Hindlimb muscle (tissue), 1 donor: ENCODE measurements around the gene TBX21. TPM values are rescaled to one million over a fixed set of nuclear protein-coding genes. Genes with fewer than 3 reads are reported as not detected.
A peak's percentile ranks its signal among the peaks of the same experiment; 100 is the strongest.

Experiments
- DNase-seq: peaks from one replicate; pipeline ENCODE4 v3.0.0-alpha.2; 2013
- polyA plus RNA-seq: library from polyadenylated mRNA; unstranded; fragments of 120-200 nt; gene quantifications from one replicate; pipeline ENCODE4 v1.2.1, GENCODE V29; 2013; ENCODE audit not compliant: insufficient read length

Gene TBX21
- polyA plus RNA-seq, 1 donor: 0.15 TPM

DNA sequence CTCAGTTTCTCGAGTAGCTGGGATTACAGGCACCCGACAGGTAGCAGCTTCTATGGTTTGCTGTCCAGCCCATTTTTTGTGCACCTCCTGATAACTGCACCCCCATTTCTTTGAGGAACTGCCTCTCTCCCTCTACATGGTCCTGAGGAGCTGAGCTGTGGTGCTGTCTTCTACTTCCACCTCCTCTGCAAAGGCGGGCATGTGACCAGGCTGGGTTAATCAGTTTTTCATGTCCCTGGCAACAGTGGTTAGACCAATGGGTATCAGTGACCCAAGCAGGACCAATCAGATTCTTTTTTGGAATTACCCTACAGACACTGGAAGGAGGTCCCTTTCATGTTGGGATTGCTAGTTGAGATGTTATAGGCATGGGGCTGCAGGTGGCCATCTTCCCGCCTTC lies 41.3 kb downstream of the TBX21 start:
- no peak for DNase-seq

- no peak for DNase-seq
Observed at GRCh38 chr17:47774987-47775580, 42.0 kb downstream of the TBX21 start.

DNA sequence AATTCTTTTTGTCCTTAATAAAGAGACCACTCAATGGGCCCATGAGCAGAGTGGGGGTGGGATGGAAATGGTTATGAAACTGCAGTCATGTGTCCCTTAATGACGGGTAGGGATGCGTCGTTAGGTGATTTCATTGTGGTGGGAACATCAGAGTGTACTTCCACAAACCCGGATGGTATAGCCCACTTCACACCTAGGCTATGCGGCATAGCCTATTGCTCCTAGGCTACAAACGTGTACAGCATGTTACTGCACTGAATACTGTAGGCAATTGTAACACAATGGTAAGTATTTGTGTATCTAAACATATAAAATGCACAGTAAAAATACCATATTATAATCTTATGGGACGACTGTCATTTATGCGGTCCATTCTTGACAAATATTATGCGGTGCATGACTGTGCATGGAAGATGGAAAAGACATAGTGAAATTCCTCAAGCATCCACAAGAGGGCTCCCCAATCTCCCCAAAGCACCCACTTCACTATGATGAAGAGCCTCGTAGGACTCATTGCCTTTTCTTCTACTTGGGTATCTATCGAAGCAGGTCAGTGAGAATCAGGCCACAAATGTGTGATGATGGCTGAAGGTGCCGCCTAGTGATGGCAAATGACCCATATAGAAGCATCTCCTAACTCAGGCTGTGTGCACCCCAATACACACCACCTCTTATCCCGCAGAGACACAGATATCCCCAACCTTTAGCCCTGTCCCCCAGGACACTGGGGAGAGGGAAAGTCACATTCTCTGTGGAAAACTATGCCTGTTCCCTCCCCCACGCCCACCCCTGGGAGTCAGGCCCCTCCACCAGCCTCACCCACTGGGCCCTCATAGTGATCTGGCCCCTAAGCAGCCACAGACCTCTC lies 43.5 kb downstream of the TBX21 start:
- DNase-seq: no peak

GRCh38 chr17:47778184-47778635 lies 45.2 kb downstream of the TBX21 start:
- DNase-seq: no peak

GRCh38 chr17:47781397-47781796 lies 48.4 kb downstream of the TBX21 start:
- DNase-seq: no peak

DNA sequence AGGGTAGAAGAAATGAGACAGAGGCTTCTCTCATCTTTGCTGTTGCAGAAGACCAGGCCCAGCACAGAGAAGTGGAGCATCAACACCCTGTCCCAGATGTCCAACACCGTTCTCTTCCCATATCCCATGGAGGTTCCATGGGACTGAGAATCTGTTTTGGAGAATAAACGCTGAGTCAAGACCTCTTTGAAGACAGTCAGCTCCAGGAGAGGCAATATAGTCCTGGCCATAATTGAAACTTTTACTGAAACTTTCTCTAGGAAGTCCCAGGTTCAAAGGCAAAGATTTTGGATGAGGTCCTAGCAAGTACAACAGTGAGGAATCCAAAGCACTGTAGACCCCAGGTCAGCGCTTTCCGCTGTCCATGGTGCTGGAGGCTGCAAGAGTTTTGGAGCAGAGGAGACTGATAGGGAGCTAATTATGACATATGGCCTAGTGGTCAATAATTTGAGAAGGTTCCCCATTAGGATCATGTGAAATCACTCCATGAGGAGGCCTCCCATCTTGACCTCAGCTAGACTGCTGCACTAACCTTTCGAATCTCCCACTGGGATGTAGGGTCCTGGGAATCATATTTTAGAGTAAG lies 52.6 kb downstream of the TBX21 start:
- peak; percentile 43 for DNase-seq

DNA sequence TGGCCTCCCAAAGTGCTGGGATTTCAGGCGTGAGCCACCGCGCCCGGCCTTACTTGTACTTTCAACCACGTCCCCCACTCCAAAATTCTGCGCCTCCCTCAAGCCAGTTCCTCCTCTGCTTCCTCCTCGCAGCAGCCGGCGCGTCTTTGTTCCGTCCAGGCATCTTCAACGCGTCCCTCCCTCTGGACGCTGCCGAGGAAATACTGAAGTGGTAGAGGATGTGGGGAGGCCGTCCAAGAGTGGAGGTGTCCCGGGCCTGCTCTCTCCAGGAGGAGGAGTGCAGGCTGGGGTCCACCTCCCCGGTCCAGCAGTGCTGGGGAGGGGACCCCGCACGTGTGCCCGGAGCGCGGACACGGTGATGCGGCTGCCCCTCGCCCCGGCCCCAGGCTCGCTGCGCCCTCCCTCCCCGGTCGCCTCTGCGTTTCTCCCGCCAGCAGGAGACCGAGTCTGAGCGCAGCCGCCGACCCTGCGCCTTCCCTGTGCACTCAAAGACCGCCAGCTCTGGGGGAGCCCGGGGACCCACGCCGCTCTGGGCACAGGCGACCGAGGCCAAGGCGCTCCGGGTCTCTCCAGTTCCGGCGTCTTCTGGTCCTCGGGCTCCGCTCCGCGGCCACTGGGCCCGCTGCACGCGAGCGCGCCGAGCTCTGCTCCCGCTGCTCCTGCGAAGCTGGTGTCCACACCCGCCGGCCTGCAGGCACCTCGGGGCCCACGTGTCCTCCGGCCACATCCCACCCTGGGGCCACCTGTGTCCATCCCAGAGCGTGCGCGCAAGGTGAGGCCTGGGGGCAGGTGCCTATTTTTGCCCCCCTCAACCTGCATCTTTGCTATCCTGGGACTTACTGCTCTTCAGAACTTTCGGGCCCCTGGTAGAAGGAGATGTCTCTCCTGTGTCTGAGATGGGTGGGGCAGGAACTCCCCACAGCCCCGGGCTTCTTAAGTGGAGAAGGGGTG lies 56.9 kb downstream of the TBX21 start:
- DNase-seq: peak; percentile 29

- no peak for DNase-seq
Observed at GRCh38 chr17:47791025-47791424, 58.0 kb downstream of the TBX21 start.

DNA sequence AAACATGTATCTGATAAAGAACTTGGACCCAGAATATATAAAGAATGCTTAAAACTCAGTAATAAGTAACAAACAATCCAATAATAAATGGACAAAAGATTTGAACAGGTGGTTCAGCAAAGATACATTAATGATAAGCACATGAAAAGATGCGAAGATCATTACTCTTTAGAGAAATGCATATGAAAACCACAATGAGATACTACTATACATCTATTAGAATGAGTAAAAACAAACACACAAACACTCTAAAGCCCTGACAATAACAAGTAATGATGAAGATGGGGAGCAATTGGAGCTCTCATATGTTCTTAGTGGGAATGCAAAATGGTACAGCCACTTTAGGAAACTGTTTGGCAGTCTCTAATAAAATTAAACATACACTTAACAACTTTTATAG lies 59.4 kb downstream of the TBX21 start:
- DNase-seq: no peak

DNA sequence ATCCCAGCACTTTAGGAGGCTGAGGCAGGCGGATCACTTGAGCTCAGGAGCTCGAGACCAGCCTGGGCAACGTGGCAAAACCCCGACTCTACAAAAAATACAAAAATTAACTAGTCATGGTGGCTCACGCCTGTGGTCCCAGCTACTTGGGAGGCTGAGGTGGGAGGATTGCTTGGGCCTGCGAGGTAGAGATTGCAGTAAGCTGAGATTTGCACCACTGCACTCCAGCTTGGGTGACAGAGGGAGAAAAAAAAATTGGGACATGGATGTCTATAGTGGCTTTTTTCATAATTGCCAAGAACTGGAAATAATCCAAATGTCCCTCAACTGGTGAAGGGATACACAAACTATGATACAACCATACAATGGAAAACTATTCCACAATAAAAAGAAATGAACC lies 59.9 kb downstream of the TBX21 start:
- no peak for DNase-seq

Other genes with a start within 250 kb of the TBX21 start
- gene NPEPPS, start 202.1 kb upstream of the TBX21 start, polyA plus RNA-seq: 154 TPM
- gene KPNB1, start 83.3 kb upstream of the TBX21 start, polyA plus RNA-seq: 144 TPM
- gene TBKBP1, start 39.1 kb upstream of the TBX21 start, polyA plus RNA-seq: 38.6 TPM
- 16.1 TPM for gene OSBPL7, start 88.6 kb downstream of the TBX21 start, polyA plus RNA-seq
- gene MRPL10, start 98.3 kb downstream of the TBX21 start, polyA plus RNA-seq: 68.7 TPM
- 1.5 TPM for gene LRRC46, start 98.4 kb downstream of the TBX21 start, polyA plus RNA-seq
- 26.5 TPM for gene SCRN2, start 108.0 kb downstream of the TBX21 start, polyA plus RNA-seq
- 0.93 TPM for gene SP6, start 117.9 kb downstream of the TBX21 start, polyA plus RNA-seq
- 19.0 TPM for gene SP2, start 163.0 kb downstream of the TBX21 start, polyA plus RNA-seq
- gene PNPO, start 208.3 kb downstream of the TBX21 start, polyA plus RNA-seq: 11.2 TPM
- not detected for gene PRR15L, start 224.6 kb downstream of the TBX21 start, polyA plus RNA-seq
- 74.7 TPM for gene CDK5RAP3, start 237.9 kb downstream of the TBX21 start, polyA plus RNA-seq